Lower leg skin (tissue), 4 donors: ENCODE results near the gene AKR7A2. TPM values are rescaled to one million over a fixed set of nuclear protein-coding genes. Genes with fewer than 3 reads are reported as not detected.
"Not testable (repeated sequence)": the region's sequence is repeated elsewhere in the genome, so short reads cannot be mapped to it uniquely, and the experiment has no call there.

Experiments
- DNase-seq, 2 donors: peaks; one replicate each; pipeline ENCODE4 v3.0.0-alpha.2; 2019; ENCODE audit warnings: low spot score in 2 of 2
- H3K4me3 ChIP-seq: fragments of 200-600 bp; sonication (generic); 2 replicates; pipeline ENCODE4 v1.5.1; 2017; ENCODE audit warnings: mild to moderate bottlenecking, low read depth; ENCODE audit not compliant: poor library complexity, severe bottlenecking
- POLR2A ChIP-seq, 2 donors: fragments of 450-650 bp; IDR thresholded peaks; one replicate each; pipeline ENCODE4 v1.6.1; 2016 to 2017; ENCODE audit warnings: antibody characterized with exemption in 2 of 2, mild to moderate bottlenecking in 1 of 2, moderate library complexity in 1 of 2
- WGBS, 2 donors: methylation state at CpG; one replicate each; pipeline ENCODE4 v1.1.5; 2018; 5-methylcytosine and 5-hydroxymethylcytosine counted together
- intact Hi-C: fragments of 100-400 bp; cut with DNase I; formaldehyde crosslinking; loops from one replicate; pipeline ENCODE4 v1.15.0; 2023; ENCODE audit warnings: low total_unique reads
- total RNA-seq, 4 donors: library from RNA; depleted of rRNA; stranded (reverse); fragments of >200 nt; gene quantifications; one replicate each; pipeline ENCODE4 v1.1.0, GENCODE V29; 2016
- TF ChIP-seq, protein P1 (sequence below), 3 donors: fragments of 450-650 bp; IDR thresholded peaks; one replicate each; pipeline ENCODE4 v1.5.1; 2016; ENCODE audit warnings: antibody characterized with exemption in 3 of 3, mild to moderate bottlenecking in 3 of 3, moderate library complexity in 2 of 3

AKR7A2 gene
- total RNA-seq, 4 donors from 2014 or later, result 84.1 to 132 (median 89.6) TPM

DNA sequence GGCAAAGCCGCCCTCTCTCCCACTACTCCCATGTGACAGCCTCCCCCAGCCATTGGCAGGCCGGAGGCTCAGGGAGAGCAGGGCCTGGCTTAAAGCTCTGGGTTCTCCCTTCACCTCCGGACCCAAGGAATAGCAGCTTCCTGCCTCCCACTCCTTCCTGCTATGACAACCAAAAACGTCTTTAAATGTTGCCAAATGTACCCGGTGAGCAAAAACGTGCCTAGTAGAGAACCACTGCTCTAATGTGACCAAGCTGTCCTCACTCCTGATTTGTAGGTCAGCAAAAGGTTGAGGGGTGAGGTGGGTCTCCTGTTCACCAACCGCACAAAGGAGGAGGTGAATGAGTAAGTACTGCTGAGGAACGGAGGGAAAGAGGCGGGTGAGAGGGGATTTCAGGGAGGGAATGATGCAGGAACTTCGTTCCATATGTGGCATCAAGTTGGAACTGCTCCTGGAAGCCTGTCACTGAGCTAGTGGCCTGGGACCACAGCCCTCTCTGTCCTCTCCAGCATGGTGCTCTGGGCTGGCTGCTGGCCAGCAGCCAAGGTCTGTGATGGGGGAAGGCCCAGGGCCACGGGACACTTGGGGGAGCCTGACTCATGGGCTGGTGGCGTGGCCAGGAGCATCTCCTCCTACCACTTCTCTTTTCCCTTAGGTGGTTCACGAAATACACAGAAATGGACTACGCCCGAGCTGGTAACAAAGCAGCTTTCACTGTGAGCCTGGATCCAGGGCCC is 54.6 kb downstream of the AKR7A2 start:
- DNase-seq, result no peak
- H3K4me3 ChIP-seq, result no peak overlapping the region
- 61 to 72% methylated on average over 15 of the region's 15 CpGs for WGBS, 2 donors
- intact Hi-C loops, result no loop called here
- TF ChIP-seq, protein P1, sequence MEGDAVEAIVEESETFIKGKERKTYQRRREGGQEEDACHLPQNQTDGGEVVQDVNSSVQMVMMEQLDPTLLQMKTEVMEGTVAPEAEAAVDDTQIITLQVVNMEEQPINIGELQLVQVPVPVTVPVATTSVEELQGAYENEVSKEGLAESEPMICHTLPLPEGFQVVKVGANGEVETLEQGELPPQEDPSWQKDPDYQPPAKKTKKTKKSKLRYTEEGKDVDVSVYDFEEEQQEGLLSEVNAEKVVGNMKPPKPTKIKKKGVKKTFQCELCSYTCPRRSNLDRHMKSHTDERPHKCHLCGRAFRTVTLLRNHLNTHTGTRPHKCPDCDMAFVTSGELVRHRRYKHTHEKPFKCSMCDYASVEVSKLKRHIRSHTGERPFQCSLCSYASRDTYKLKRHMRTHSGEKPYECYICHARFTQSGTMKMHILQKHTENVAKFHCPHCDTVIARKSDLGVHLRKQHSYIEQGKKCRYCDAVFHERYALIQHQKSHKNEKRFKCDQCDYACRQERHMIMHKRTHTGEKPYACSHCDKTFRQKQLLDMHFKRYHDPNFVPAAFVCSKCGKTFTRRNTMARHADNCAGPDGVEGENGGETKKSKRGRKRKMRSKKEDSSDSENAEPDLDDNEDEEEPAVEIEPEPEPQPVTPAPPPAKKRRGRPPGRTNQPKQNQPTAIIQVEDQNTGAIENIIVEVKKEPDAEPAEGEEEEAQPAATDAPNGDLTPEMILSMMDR (IDR thresholded peaks at IDR 0.05), result no peak
- TF ChIP-seq POLR2A (IDR thresholded peaks at IDR 0.05), result no peak

DNA sequence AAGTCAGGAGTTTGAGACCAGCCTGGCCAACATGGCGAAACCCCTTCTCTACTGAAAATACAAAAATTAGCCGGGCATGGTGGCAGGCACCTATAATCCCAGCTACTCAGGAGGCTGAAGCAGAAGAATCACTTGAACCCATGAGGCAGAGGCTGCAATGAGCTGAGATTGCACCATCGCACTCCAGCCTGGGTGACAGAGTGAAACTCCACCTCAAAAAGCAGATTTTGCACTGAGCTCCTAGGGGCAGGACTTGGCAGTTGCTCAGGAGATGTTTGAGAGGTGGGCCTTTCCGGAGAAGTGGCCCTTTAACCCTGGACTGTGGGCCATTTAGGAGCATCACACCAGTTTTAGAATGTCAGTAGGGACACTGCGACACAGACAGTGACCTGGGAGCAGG is 55.6 kb downstream of the AKR7A2 start:
- WGBS, 2 donors, result 91% methylated on average over 5 of the region's 5 CpGs
- H3K4me3 ChIP-seq, DNase-seq, intact Hi-C loops: not testable (repeated sequence)

DNA sequence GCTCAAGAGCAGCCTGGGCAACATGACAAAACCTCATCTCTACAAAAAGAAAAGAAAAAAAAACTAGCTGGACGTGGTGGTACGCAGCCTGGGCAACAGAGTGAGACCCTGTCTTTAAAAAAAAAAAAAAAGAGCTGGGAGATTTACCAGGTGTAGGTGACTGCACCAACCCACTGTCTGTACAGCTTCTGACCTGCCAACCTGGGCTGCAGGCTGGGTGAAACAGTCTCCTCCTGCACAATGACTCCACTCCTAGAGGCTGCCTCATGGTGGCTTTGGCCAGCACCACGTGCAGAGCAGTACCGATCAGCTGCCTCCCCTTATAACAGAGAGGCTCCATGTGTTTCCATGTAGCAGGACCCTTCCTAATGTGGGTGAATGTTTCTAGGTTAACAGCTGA is 56.7 kb downstream of the AKR7A2 start:
- no peak for DNase-seq
- 74 to 79% methylated on average over 4 of the region's 4 CpGs for WGBS, 2 donors
- H3K4me3 ChIP-seq, result no peak overlapping the region
- TF ChIP-seq, protein P1 (IDR thresholded peaks at IDR 0.05), result no peak
- no peak for TF ChIP-seq POLR2A (IDR thresholded peaks at IDR 0.05)
- intact Hi-C loops, result no loop called here

DNA sequence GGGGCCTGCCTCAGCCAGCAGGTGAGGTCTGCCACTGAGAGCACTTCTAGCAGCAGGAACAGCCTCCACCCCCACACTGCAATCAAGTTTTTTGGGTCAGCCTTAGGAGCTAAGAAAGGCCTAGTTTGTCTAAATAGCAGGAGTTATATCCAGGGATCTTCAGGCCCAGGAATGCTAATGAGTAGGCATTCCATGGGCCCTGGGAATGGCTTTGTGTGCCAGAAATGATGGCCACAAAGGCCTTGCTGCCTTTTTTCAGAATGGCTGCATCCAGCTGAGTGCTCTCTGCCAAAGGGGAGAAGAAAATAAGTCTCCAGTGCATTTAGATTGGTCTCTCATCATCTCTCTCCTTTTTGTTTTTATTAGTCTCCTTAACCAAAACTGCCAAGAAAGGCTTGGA is 57.5 kb downstream of the AKR7A2 start:
- no peak overlapping the region for H3K4me3 ChIP-seq
- intact Hi-C loops, result no loop called here
- DNase-seq, result no peak
- TF ChIP-seq POLR2A (IDR thresholded peaks at IDR 0.05), result no peak
- TF ChIP-seq, protein P1 (IDR thresholded peaks at IDR 0.05), result no peak

Other genes starting within 250 kb of the AKR7A2 start
- 100 to 1,000 TPM; 255 to 380 (median 329) TPM for gene UBR4, start 101.9 kb downstream of the AKR7A2 start, total RNA-seq
- 10 to 100 TPM; 26.7 to 31.8 (median 30.2) TPM for gene EMC1, start 60.6 kb downstream of the AKR7A2 start, total RNA-seq
- gene MRTO4, start 60.3 kb downstream of the AKR7A2 start, total RNA-seq, result 10 to 100 TPM; 12.4 to 26.4 (median 20.9) TPM
- gene AKR7A3, start 23.4 kb downstream of the AKR7A2 start, total RNA-seq, result 1 to 10 TPM in 3 of 4 donors, under 1 TPM in 1; 0.84 to 2.4 (median 1.6) TPM
- gene SLC66A1, start 182 bp upstream of the AKR7A2 start, total RNA-seq, result 10 to 100 TPM; 17.9 to 22.4 (median 19.5) TPM
- 100 to 1,000 TPM in 2 of 4 donors, 10 to 100 TPM in 2; 84.7 to 124 (median 103) TPM for gene CAPZB, start 173.4 kb upstream of the AKR7A2 start, total RNA-seq